Measurements from ENCODE around the gene VENTX. TPM values are rescaled to one million over a fixed set of nuclear protein-coding genes. Genes with fewer than 3 reads are reported as not detected.

Gene VENTX
- total RNA-seq, 1 experiment from 2014 or later = 28.0 TPM

DNA sequence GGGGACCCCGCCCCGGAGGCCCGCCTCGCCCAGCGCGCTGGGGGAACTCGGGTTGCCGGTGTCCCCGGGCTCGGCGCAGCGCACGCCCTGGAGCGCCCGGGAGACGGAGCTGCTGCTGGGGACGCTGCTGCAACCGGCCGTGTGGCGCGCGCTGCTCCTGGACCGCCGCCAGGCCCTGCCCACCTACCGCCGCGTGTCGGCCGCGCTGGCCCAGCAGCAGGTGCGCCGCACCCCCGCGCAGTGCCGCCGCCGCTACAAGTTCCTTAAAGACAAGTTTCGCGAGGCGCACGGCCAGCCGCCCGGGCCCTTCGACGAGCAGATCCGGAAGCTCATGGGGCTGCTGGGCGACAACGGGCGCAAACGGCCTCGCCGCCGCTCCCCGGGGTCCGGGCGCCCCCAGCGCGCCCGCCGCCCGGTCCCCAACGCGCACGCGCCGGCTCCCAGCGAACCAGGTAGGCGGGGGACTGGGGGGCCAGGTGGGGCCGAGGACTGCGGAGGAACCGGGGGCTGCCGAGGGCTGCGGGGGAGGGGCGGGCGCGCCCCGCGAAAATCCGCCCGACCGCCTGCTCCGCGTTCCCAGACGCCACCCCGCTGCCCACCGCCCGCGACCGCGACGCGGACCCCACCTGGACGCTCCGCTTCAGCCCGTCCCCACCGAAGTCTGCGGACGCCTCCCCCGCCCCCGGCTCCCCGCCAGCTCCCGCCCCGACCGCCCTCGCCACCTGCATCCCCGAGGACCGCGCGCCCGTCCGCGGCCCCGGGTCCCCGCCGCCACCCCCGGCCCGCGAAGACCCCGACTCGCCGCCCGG is 7.1 kb upstream of the VENTX start (continued):
- TF ChIP-seq ARID4B (CRISPR knock-in tag; IDR thresholded peaks at IDR 0.05; ENCODE audit: borderline replicate concordance) = no peak
- 0 out of 2 replicates have a peak, but pooled peaks have one; percentile 52 for TF ChIP-seq ZNF263 (CRISPR knock-in tag; IDR thresholded peaks at IDR 0.05; ENCODE audit: low read depth)
- no peak for TF ChIP-seq ZNF423 (CRISPR knock-in tag; IDR thresholded peaks at IDR 0.05)
- no peak for TF ChIP-seq JUN (CRISPR knock-in tag; IDR thresholded peaks at IDR 0.05)
- peak; percentile 72; the same call in 1 of the 2 replicates for TF ChIP-seq ETV6 (CRISPR knock-in tag; IDR thresholded peaks at IDR 0.05)
- TF ChIP-seq ZNF532 (CRISPR knock-in tag; IDR thresholded peaks at IDR 0.05; ENCODE audit: borderline replicate concordance) = no peak
- peak; percentile 54; the same call in 1 of the 2 replicates for TF ChIP-seq PRDM15 (CRISPR knock-in tag; IDR thresholded peaks at IDR 0.05)
- no peak for TF ChIP-seq GRHL2 (CRISPR knock-in tag; IDR thresholded peaks at IDR 0.05; ENCODE audit: insufficient replicate concordance, severe bottlenecking)
- TF ChIP-seq PRRX2 (CRISPR knock-in tag; IDR thresholded peaks at IDR 0.05) = no peak
- TF ChIP-seq, protein P1, sequence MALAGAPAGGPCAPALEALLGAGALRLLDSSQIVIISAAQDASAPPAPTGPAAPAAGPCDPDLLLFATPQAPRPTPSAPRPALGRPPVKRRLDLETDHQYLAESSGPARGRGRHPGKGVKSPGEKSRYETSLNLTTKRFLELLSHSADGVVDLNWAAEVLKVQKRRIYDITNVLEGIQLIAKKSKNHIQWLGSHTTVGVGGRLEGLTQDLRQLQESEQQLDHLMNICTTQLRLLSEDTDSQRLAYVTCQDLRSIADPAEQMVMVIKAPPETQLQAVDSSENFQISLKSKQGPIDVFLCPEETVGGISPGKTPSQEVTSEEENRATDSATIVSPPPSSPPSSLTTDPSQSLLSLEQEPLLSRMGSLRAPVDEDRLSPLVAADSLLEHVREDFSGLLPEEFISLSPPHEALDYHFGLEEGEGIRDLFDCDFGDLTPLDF (CRISPR knock-in tag; IDR thresholded peaks at IDR 0.05) = no peak
- TF ChIP-seq, protein P2, sequence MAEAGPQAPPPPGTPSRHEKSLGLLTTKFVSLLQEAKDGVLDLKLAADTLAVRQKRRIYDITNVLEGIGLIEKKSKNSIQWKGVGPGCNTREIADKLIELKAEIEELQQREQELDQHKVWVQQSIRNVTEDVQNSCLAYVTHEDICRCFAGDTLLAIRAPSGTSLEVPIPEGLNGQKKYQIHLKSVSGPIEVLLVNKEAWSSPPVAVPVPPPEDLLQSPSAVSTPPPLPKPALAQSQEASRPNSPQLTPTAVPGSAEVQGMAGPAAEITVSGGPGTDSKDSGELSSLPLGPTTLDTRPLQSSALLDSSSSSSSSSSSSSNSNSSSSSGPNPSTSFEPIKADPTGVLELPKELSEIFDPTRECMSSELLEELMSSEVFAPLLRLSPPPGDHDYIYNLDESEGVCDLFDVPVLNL (CRISPR knock-in tag; IDR thresholded peaks at IDR 0.05; ENCODE audit: borderline replicate concordance, low read depth) = no peak
- TF ChIP-seq RORB (CRISPR knock-in tag; IDR thresholded peaks at IDR 0.05) = no peak
- peak; percentile 40; the same call in 1 of the 2 replicates for TF ChIP-seq NR2C2 (CRISPR knock-in tag; IDR thresholded peaks at IDR 0.05)
- TF ChIP-seq, protein P3, sequence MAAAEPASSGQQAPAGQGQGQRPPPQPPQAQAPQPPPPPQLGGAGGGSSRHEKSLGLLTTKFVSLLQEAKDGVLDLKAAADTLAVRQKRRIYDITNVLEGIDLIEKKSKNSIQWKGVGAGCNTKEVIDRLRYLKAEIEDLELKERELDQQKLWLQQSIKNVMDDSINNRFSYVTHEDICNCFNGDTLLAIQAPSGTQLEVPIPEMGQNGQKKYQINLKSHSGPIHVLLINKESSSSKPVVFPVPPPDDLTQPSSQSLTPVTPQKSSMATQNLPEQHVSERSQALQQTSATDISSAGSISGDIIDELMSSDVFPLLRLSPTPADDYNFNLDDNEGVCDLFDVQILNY (CRISPR knock-in tag; IDR thresholded peaks at IDR 0.05) = peak; percentile 52; the same call in 1 of the 2 replicates
- TF ChIP-seq NFYB (CRISPR knock-in tag; conservative IDR thresholded peaks at IDR 0.05; ENCODE audit: low read depth) = no peak; the same call in none of the 2 replicates
- TF ChIP-seq ZNF219 (CRISPR knock-in tag; IDR thresholded peaks at IDR 0.05; ENCODE audit: borderline replicate concordance) = no peak
- TF ChIP-seq ESRRA (CRISPR knock-in tag; IDR thresholded peaks at IDR 0.05; ENCODE audit: borderline replicate concordance) = no peak
- TF ChIP-seq JAZF1 (CRISPR knock-in tag; IDR thresholded peaks at IDR 0.05) = no peak
- 0 out of 2 replicates have a peak, but pooled peaks have one; percentile 32 for TF ChIP-seq TCF7 (CRISPR knock-in tag; IDR thresholded peaks at IDR 0.05; ENCODE audit: low read depth)
- TF ChIP-seq, protein P4, sequence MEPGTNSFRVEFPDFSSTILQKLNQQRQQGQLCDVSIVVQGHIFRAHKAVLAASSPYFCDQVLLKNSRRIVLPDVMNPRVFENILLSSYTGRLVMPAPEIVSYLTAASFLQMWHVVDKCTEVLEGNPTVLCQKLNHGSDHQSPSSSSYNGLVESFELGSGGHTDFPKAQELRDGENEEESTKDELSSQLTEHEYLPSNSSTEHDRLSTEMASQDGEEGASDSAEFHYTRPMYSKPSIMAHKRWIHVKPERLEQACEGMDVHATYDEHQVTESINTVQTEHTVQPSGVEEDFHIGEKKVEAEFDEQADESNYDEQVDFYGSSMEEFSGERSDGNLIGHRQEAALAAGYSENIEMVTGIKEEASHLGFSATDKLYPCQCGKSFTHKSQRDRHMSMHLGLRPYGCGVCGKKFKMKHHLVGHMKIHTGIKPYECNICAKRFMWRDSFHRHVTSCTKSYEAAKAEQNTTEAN (CRISPR knock-in tag; IDR thresholded peaks at IDR 0.05) = no peak
